Smooth muscle cell (in vitro differentiated cells): ENCODE data around the gene FOXK1. TPM values are rescaled to one million over a fixed set of nuclear protein-coding genes. Genes with fewer than 3 reads are reported as not detected.

Source experiments
- DNase-seq: peaks from one replicate; lab custom pipeline; 2025; ENCODE audit not compliant: unreplicated experiment; lab: John Stamatoyannopoulos, UW
- H2AFZ ChIP-seq: fragments of 200-600 bp; sonication (generic); 2 replicates; pipeline ENCODE4 v1.6.0; 2016; ENCODE audit warnings: antibody characterized with exemption, low read depth, mild to moderate bottlenecking
- H3F3A ChIP-seq: fragments of 200-600 bp; sonication (generic); 2 replicates; pipeline ENCODE4 v1.6.0; 2017; ENCODE audit warnings: antibody characterized with exemption, low read depth
- H3K27ac ChIP-seq: fragments of 200-600 bp; sonication (generic); 2 replicates; pipeline ENCODE4 v1.5.1; 2016; ENCODE audit warnings: low read depth, mild to moderate bottlenecking
- H3K27me3 ChIP-seq: fragments of 200-600 bp; sonication (generic); 2 replicates; pipeline ENCODE4 v1.6.1; 2016; ENCODE audit warnings: low read depth, mild to moderate bottlenecking
- H3K36me3 ChIP-seq: fragments of 200-600 bp; sonication (generic); 2 replicates; pipeline ENCODE4 v1.5.1; 2016; ENCODE audit warnings: low read depth
- H3K4me1 ChIP-seq: fragments of 200-600 bp; sonication (generic); 2 replicates; pipeline ENCODE4 v1.5.1; 2016; ENCODE audit warnings: low read depth
- H3K4me2 ChIP-seq: fragments of 200-600 bp; sonication (generic); 2 replicates; pipeline ENCODE4 v1.6.0; 2016; ENCODE audit warnings: mild to moderate bottlenecking
- H3K4me3 ChIP-seq: fragments of 200-600 bp; sonication (generic); 2 replicates; pipeline ENCODE4 v1.5.1; 2016; ENCODE audit warnings: mild to moderate bottlenecking
- H3K79me2 ChIP-seq: fragments of 200-600 bp; sonication (generic); 2 replicates; pipeline ENCODE4 v1.6.0; 2016; ENCODE audit warnings: low read depth, mild to moderate bottlenecking
- H3K9ac ChIP-seq: fragments of 200-600 bp; sonication (generic); 2 replicates; pipeline ENCODE4 v1.6.0; 2016; ENCODE audit warnings: low read depth
- H3K9me3 ChIP-seq: fragments of 200-600 bp; sonication (generic); replicated peaks from 2 replicates; pipeline ENCODE4 v1.5.1; 2016; ENCODE audit warnings: low read depth
- H4K20me1 ChIP-seq: fragments of 200-600 bp; sonication (generic); 2 replicates; pipeline ENCODE4 v1.6.0; 2016; ENCODE audit warnings: low read depth
- WGBS: methylation state at CpG from one replicate; pipeline ENCODE4 v1.1.7; 2016; ENCODE audit warnings: low lambda C conversion rate; 5-methylcytosine and 5-hydroxymethylcytosine counted together
- polyA plus RNA-seq: library from polyadenylated mRNA; unstranded; fragments of >200 nt; fragmentation: Nextera tagmentation; extraction: Ambion mirVana; gene quantifications from 2 replicates; pipeline ENCODE4 v1.2.1, GENCODE V29; 2016
- total RNA-seq: library from RNA; depleted of rRNA; stranded (reverse); fragments of >200 nt; gene quantifications from 2 replicates; pipeline ENCODE4 v1.2.3, GENCODE V29; 2014
- TF ChIP-seq, protein P1 (sequence below): fragments of 200-600 bp; sonication (generic); IDR thresholded peaks from 2 replicates; pipeline ENCODE4 v1.5.1; 2017; ENCODE audit warnings: borderline replicate concordance, mild to moderate bottlenecking, antibody characterized with exemption; ENCODE audit not compliant: insufficient read depth, poor library complexity, severe bottlenecking

Gene FOXK1
- total and polyA plus RNA-seq, 2 experiments from 2014 or later: 6.0 to 11.6 TPM

DNA sequence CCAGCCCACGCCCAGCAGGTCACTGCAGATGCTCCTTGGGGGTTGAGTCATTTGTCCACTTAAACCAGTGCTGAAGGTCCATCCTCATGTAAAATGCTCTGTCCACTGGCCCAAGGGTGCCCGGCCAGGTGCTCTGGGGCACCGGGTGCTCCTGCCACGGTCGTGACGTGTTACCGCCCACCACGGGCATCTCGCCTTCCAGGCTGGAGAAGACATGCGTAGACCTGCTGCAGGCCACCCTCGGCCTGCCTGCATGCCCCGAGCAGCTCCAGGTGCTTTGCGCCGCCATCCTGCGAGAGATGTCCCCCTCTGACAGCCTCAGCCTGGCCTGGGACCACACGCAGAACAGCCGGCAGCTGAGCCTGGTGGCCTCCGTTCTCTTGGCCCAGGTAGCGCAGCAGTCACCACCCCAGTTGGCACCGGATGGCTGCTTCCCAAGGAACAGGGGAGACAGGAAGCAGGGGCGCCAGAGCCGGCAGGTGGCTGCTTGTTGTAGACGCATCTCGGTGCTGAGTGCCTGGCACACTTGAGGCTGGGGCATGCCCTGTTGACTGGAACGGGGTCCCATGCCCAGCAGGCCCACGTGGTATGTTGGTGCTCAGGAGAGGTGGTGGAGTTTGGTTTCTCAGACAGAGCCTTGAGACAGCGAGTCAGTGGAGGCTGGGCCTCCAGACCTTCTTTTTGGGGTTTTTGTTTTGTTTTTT is 99.4 kb downstream of the FOXK1 start:
- H3F3A ChIP-seq: no peaks in the 10 kb centered on the region
- H3K27me3 ChIP-seq: no peaks in the 10 kb centered on the region
- TF ChIP-seq, protein P1, sequence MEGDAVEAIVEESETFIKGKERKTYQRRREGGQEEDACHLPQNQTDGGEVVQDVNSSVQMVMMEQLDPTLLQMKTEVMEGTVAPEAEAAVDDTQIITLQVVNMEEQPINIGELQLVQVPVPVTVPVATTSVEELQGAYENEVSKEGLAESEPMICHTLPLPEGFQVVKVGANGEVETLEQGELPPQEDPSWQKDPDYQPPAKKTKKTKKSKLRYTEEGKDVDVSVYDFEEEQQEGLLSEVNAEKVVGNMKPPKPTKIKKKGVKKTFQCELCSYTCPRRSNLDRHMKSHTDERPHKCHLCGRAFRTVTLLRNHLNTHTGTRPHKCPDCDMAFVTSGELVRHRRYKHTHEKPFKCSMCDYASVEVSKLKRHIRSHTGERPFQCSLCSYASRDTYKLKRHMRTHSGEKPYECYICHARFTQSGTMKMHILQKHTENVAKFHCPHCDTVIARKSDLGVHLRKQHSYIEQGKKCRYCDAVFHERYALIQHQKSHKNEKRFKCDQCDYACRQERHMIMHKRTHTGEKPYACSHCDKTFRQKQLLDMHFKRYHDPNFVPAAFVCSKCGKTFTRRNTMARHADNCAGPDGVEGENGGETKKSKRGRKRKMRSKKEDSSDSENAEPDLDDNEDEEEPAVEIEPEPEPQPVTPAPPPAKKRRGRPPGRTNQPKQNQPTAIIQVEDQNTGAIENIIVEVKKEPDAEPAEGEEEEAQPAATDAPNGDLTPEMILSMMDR: no peak
- peaks cover 38% of the 10 kb centered on the region for H3K79me2 ChIP-seq
- no peak overlapping the region for H3K27ac ChIP-seq
- DNase-seq: no peak
- peaks cover 31% of the 10 kb centered on the region for H4K20me1 ChIP-seq
- no peaks in the 10 kb centered on the region for H3K9me3 ChIP-seq
- H3K4me2 ChIP-seq: no peak overlapping the region
- H3K9ac ChIP-seq: no peak overlapping the region
- over 99% methylated on average over 27 of the region's 27 CpGs for WGBS
- no peak overlapping the region for H3K4me3 ChIP-seq
- H2AFZ ChIP-seq: no peak overlapping the region
- no peaks in the 10 kb centered on the region for H3K4me1 ChIP-seq
- H3K36me3 ChIP-seq: no peaks in the 10 kb centered on the region

DNA sequence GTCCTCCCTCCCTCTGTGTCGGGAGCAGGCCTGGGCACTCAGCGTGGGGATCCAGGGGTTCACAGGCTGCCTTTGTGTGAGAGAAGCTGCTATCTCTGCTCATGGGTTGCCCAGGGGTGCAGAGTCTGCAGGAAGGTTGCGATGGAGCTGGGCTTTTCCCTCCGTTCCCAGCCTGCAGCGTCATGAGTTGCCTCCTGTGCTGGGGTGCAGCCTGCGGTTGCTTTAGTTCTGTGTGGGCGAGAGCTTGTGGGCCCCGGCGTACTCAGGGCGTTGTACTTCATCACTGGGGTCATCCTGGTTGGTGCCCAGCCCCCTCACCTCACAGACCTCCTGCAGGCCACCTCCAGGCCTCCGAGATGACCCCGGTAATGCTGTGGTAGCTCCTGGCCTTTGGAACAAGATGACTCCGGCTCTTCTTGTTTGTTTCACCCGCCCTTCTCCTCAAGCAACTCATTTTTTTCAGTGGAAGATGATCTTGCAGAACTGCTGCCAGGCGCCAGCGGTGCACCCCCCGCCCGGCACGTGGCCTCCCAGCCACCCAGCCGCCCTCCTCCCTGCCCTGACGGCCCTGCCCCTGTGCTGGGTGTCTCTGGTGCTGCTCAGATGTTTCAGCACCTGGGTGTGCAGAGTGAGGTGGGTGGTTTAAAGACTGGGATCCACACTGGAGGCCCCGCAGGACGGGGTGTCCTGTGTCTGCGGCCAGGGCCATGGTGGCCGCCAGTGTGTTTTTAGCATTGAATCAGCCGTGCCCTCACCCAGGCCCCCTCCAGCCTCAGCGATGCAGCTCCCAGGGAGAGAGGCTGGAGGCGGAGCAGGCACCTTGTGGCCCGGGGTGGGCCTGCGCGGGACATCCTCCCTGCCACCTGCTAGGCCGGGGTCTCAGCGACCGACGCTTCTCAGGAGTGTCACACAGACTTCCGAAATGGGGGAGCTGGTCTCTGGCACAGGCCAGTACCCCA is 100.5 kb downstream of the FOXK1 start:
- Histone ChIP-seq H3K27me3 (no peaks in the 10 kb centered on the region), H3K9me3 (no peaks in the 10 kb centered on the region), H3K4me2 (no peak overlapping the region), H3K27ac (no peak overlapping the region), H3K79me2 (peaks cover 27% of the 10 kb centered on the region), H4K20me1 (peaks cover 31% of the 10 kb centered on the region), H3K4me3 (no peak overlapping the region), H3K9ac (no peak overlapping the region), H3F3A (no peaks in the 10 kb centered on the region), H3K36me3 (no peaks in the 10 kb centered on the region), H3K4me1 (no peaks in the 10 kb centered on the region), H2AFZ (no peak overlapping the region)
- 98% methylated on average over 36 of the region's 36 CpGs for WGBS
- no peak for DNase-seq
- TF ChIP-seq, protein P1: no peak

DNA sequence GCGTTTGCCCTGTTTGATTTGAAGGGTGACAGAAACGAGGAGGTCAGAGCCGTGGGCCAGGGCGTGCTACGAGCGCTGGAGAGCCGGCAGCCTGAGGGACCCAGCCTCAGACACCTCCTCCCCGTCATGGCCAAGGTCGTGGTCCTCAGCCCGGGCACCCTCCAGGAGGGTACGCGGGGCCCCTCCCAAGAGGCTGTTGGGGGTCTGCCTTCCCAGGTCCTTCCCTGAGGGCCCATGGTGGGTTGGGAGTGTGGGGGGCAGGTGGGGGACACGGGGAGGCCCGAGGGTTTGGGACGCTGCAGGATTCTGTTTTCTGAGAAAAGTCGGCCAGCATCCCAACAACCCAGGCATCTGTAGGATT is 101.2 kb downstream of the FOXK1 start:
- 89% methylated on average over 6 of the region's 16 CpGs for WGBS

More for the DNA sequence above, 101.2 kb downstream of the FOXK1 start:
- Histone ChIP-seq H3F3A (no peaks in the 10 kb centered on the region), H2AFZ (no peak overlapping the region), H3K27me3 (no peaks in the 10 kb centered on the region), H3K9ac (no peak overlapping the region), H3K4me3 (no peak overlapping the region), H4K20me1 (peaks cover 30% of the 10 kb centered on the region), H3K27ac (no peak overlapping the region), H3K79me2 (peaks cover 21% of the 10 kb centered on the region), H3K4me2 (no peak overlapping the region), H3K9me3 (no peaks in the 10 kb centered on the region), H3K36me3 (no peaks in the 10 kb centered on the region), H3K4me1 (no peaks in the 10 kb centered on the region)
- no peak for DNase-seq
- TF ChIP-seq, protein P1: no peak
